ENCODE data around the gene SLC37A1. TPM values are rescaled to one million over a fixed set of nuclear protein-coding genes. Genes with fewer than 3 reads are reported as not detected.

Gene SLC37A1
- total and polyA plus RNA-seq, 10 donors, result 6.9 to 31.4 (median 23.2) TPM

- Histone ChIP-seq H3K27me3 (replicated peaks in 1 of 7) (no peaks in the 10 kb centered on the region), H3K27ac (no peak overlapping the region), H3K9me3 (peaks cover 0 to 10% (median 8%) of the 10 kb centered on the region in 8 donors), H3K4me3 (no peak overlapping the region), H3K4me1 (no peaks in the 10 kb centered on the region), H3K36me3 (peaks cover 0 to 97% (median 64%) of the 10 kb centered on the region in 6 donors)
- intact Hi-C loops (cut with DNase I; ENCODE audit: low total_unique reads), result no loop called here
- TF ChIP-seq POLR2AphosphoS5 (IDR thresholded peaks at IDR 0.05) (peak in 1 of 3 donors; percentile 6), CTCF (IDR thresholded peaks at IDR 0.05 in 8 of 11, conservative IDR thresholded peaks at IDR 0.05 in 3 of 11) (no peak), POLR2A (IDR thresholded peaks at IDR 0.05) (no peak)
- 82 to 90% (median 85%) methylated on average over 20 of the region's 20 CpGs for whole genome bisulfite sequencing, 5 donors
- peak; percentile 37 for DNase-seq
Measured at GRCh38 chr21:42571391-42572150, 57.9 kb downstream of the SLC37A1 start.

- no peaks in the 10 kb centered on the region for H3K27me3 ChIP-seq (replicated peaks in 1 of 7)
- 95 to 98% (median 96%) methylated on average over 10 to 12 of the region's 12 CpGs for WGBS, 5 donors
- H3K36me3 ChIP-seq, result peaks cover 0 to 96% (median 53%) of the 10 kb centered on the region in 6 donors
- intact Hi-C loops (cut with DNase I; ENCODE audit: low total_unique reads), result no loop called here
- no peak for TF ChIP-seq POLR2AphosphoS5 (IDR thresholded peaks at IDR 0.05)
- TF ChIP-seq CTCF (IDR thresholded peaks at IDR 0.05 in 8 of 11, conservative IDR thresholded peaks at IDR 0.05 in 3 of 11), result no peak
- TF ChIP-seq POLR2A (IDR thresholded peaks at IDR 0.05), result no peak
- no peak overlapping the region for H3K4me3 ChIP-seq
- peak; percentile 36 for DNase-seq
- H3K27ac ChIP-seq, result no peak overlapping the region
- H3K9me3 ChIP-seq, result peaks cover 0 to 18% (median 15%) of the 10 kb centered on the region in 8 donors
- H3K4me1 ChIP-seq, result no peaks in the 10 kb centered on the region
Measured at GRCh38 chr21:42572906-42573495, 59.3 kb downstream of the SLC37A1 start.

- peaks cover 0 to 18% (median 15%) of the 10 kb centered on the region in 8 donors for H3K9me3 ChIP-seq
- DNase-seq, result no peak
- H3K27me3 ChIP-seq (replicated peaks in 1 of 7), result no peaks in the 10 kb centered on the region
- H3K36me3 ChIP-seq, result peaks cover 0 to 94% (median 40%) of the 10 kb centered on the region in 6 donors
- WGBS, 5 donors, result 90 to 95% (median 94%) methylated on average over 7 of the region's 7 CpGs
- H3K4me1 ChIP-seq, result no peaks in the 10 kb centered on the region
- no peak overlapping the region for H3K27ac ChIP-seq
- intact Hi-C loops (cut with DNase I; ENCODE audit: low total_unique reads), result no loop called here
- TF ChIP-seq POLR2AphosphoS5 (IDR thresholded peaks at IDR 0.05) (no peak), POLR2A (IDR thresholded peaks at IDR 0.05) (no peak), CTCF (IDR thresholded peaks at IDR 0.05 in 8 of 11, conservative IDR thresholded peaks at IDR 0.05 in 3 of 11) (no peak)
- no peak overlapping the region for H3K4me3 ChIP-seq
Measured at GRCh38 chr21:42574234-42575027, 60.8 kb downstream of the SLC37A1 start.

All from spleen (tissue), 11 donors.